GM23248 (cell line): ENCODE measurements around the gene ING2. TPM values are rescaled to one million over a fixed set of nuclear protein-coding genes. Genes with fewer than 3 reads are reported as not detected.

ENCODE experiments used
- DNase-seq: peaks from one replicate; pipeline ENCODE4 v3.0.0-alpha.2; 2015
- H2AFZ ChIP-seq: fragments of 200-600 bp; sonication (generic); 2 replicates; pipeline ENCODE4 v1.6.1; 2016; ENCODE audit warnings: antibody characterized with exemption
- H3F3A ChIP-seq: fragments of 200-600 bp; sonication (generic); 2 replicates; pipeline ENCODE4 v1.6.1; 2016; ENCODE audit warnings: mild to moderate bottlenecking, antibody characterized with exemption, mixed run types; ENCODE audit not compliant: insufficient read depth
- H3K27ac ChIP-seq: fragments of 200-600 bp; sonication (generic); 2 replicates; pipeline ENCODE4 v1.5.1; 2016; ENCODE audit warnings: mild to moderate bottlenecking
- H3K27me3 ChIP-seq: fragments of 200-600 bp; sonication (generic); replicated peaks from 2 replicates; pipeline ENCODE4 v1.6.1; 2016; ENCODE audit warnings: mild to moderate bottlenecking; ENCODE audit not compliant: insufficient read depth
- H3K36me3 ChIP-seq: fragments of 200-600 bp; sonication (generic); 2 replicates; pipeline ENCODE4 v1.6.1; 2016; ENCODE audit warnings: low read depth, mild to moderate bottlenecking
- H3K4me1 ChIP-seq: fragments of 200-600 bp; sonication (generic); 2 replicates; pipeline ENCODE4 v1.6.1; 2016; ENCODE audit warnings: mild to moderate bottlenecking; ENCODE audit not compliant: insufficient read depth
- H3K4me2 ChIP-seq: fragments of 200-600 bp; sonication (generic); one replicate; pipeline ENCODE4 v1.6.1; 2016; ENCODE audit warnings: mild to moderate bottlenecking; ENCODE audit not compliant: unreplicated experiment
- H3K4me3 ChIP-seq: fragments of 200-600 bp; sonication (generic); 2 replicates; pipeline ENCODE4 v1.5.1; 2016; ENCODE audit warnings: mild to moderate bottlenecking
- H3K79me2 ChIP-seq: fragments of 200-600 bp; sonication (generic); 2 replicates; pipeline ENCODE4 v1.6.1; 2016; ENCODE audit warnings: mild to moderate bottlenecking; ENCODE audit not compliant: insufficient read depth
- H3K9ac ChIP-seq: fragments of 200-600 bp; sonication (generic); 2 replicates; pipeline ENCODE4 v1.6.1; 2016; ENCODE audit warnings: mild to moderate bottlenecking
- H3K9me2 ChIP-seq: fragments of 200-600 bp; sonication (generic); 2 replicates; pipeline ENCODE4 v1.6.1; 2016; ENCODE audit warnings: mixed run types, mild to moderate bottlenecking, moderate library complexity; ENCODE audit not compliant: insufficient read depth
- H3K9me3 ChIP-seq: fragments of 200-600 bp; sonication (generic); one replicate; pipeline ENCODE4 v1.6.1; 2017; ENCODE audit warnings: low read depth
- H4K20me1 ChIP-seq: fragments of 200-600 bp; sonication (generic); 2 replicates; pipeline ENCODE4 v1.6.0; 2016; ENCODE audit not compliant: insufficient read depth
- EZH2 ChIP-seq: fragments of 200-600 bp; sonication (generic); IDR thresholded peaks from 2 replicates; pipeline ENCODE4 v1.6.1; 2018; ENCODE audit warnings: antibody characterized with exemption, mild to moderate bottlenecking; ENCODE audit not compliant: insufficient read depth, poor library complexity, severe bottlenecking
- EZH2phosphoT487 ChIP-seq: fragments of 200-600 bp; sonication (generic); IDR thresholded peaks from 2 replicates; pipeline ENCODE4 v1.6.1; 2018; ENCODE audit warnings: antibody characterized with exemption, moderate library complexity, mild to moderate bottlenecking, low read depth; ENCODE audit not compliant: insufficient read depth
- WGBS, 2 experiments: methylation state at CpG; one replicate each; pipeline ENCODE4 v1.1.6; 2015 to 2017; ENCODE audit warnings: low lambda C conversion rate in 2 of 2, low coverage in 1 of 2; ENCODE audit errors: missing lambda C conversion rate in 2 of 2; 5-methylcytosine and 5-hydroxymethylcytosine counted together
- in situ Hi-C: fragments of 300-500 bp; cut with MboI; formaldehyde crosslinking; loops from 2 replicates; pipeline ENCODE4 v1.15.0; 2020
- polyA plus RNA-seq: library from polyadenylated mRNA; unstranded; fragments of >200 nt; fragmentation: Nextera tagmentation; extraction: Ambion mirVana; gene quantifications from 2 replicates; pipeline ENCODE4 v1.2.1, GENCODE V29; 2016
- total RNA-seq: library from RNA; depleted of rRNA; stranded (reverse); fragments of >200 nt; shearing (Covaris generic); gene quantifications from 2 replicates; pipeline ENCODE4 v1.2.3, GENCODE V29; 2014

Gene ING2
- total and polyA plus RNA-seq, 2 experiments from 2014 or later: 12.2 to 20.5 TPM

GRCh38 chr4:183467246-183467645 lies 37.6 kb upstream of the ING2 start:
- H3K27me3 ChIP-seq: no peaks in the 10 kb centered on the region
- H3K27ac ChIP-seq: no peak overlapping the region
- no peak overlapping the region for H3K9ac ChIP-seq
- H3K4me1 ChIP-seq: peaks cover 10% of the 10 kb centered on the region
- H3K4me3 ChIP-seq: no peak overlapping the region
- 99 to 100% methylated on average over 3 of the region's 3 CpGs for WGBS, 2 experiments
- H3F3A ChIP-seq: peaks cover 19% of the 10 kb centered on the region; the same call in 1 of the 2 replicates
- no peak for DNase-seq
- H3K79me2 ChIP-seq: no peaks in the 10 kb centered on the region
- TF ChIP-seq EZH2phosphoT487 (no peak), EZH2 (no peak)
- no peak overlapping the region for H3K4me2 ChIP-seq
- no peak overlapping the region for H2AFZ ChIP-seq
- H3K36me3 ChIP-seq: no peaks in the 10 kb centered on the region
- no peaks in the 10 kb centered on the region for H4K20me1 ChIP-seq
- no peaks in the 10 kb centered on the region for H3K9me3 ChIP-seq
- in situ Hi-C loops: no loop called here
- H3K9me2 ChIP-seq: no peaks in the 10 kb centered on the region

- Histone ChIP-seq H3K9me3 (no peaks in the 10 kb centered on the region), H3K4me1 (peaks cover 10% of the 10 kb centered on the region), H3K27me3 (no peaks in the 10 kb centered on the region), H4K20me1 (no peaks in the 10 kb centered on the region), H3K4me3 (no peak overlapping the region), H3K9me2 (no peaks in the 10 kb centered on the region), H3K4me2 (peak overlapping the region; percentile 13), H3K9ac (no peak overlapping the region), H3K79me2 (no peaks in the 10 kb centered on the region), H2AFZ (no peak overlapping the region), H3K36me3 (no peaks in the 10 kb centered on the region), H3F3A (peaks cover 19% of the 10 kb centered on the region; the same call in 1 of the 2 replicates), H3K27ac (peak overlapping the region; percentile 10; the same call in 1 of the 2 replicates)
- TF ChIP-seq EZH2 (no peak), EZH2phosphoT487 (no peak)
- peak; percentile 71 for DNase-seq
- in situ Hi-C loops: no loop called here
- WGBS, 2 experiments: 38 to 40% methylated on average over 7 of the region's 7 CpGs
These were observed 36.4 kb upstream of the ING2 start for GRCh38 chr4:183468210-183469095.

GRCh38 chr4:183469285-183469684 lies 35.6 kb upstream of the ING2 start:
- DNase-seq: no peak
- Histone ChIP-seq H3K9ac (no peak overlapping the region), H3K79me2 (no peaks in the 10 kb centered on the region), H3K4me2 (no peak overlapping the region), H3K4me3 (no peak overlapping the region), H2AFZ (no peak overlapping the region), H3K9me2 (no peaks in the 10 kb centered on the region), H4K20me1 (no peaks in the 10 kb centered on the region), H3K27ac (no peak overlapping the region), H3K36me3 (no peaks in the 10 kb centered on the region), H3K27me3 (no peaks in the 10 kb centered on the region), H3K4me1 (peaks cover 10% of the 10 kb centered on the region), H3F3A (peaks cover 19% of the 10 kb centered on the region; the same call in 1 of the 2 replicates), H3K9me3 (no peaks in the 10 kb centered on the region)
- WGBS, 2 experiments: 93 to 95% methylated on average over 1 of the region's 1 CpG
- in situ Hi-C loops: no loop called here
- no peak for TF ChIP-seq EZH2phosphoT487
- no peak for TF ChIP-seq EZH2

- no peak overlapping the region for H2AFZ ChIP-seq
- DNase-seq: peak; percentile 39
- no peaks in the 10 kb centered on the region for H3K79me2 ChIP-seq
- in situ Hi-C loops: loop anchor here (5.0 kb wide), 1 partner anchor 132 kb away; no protein-coding TSS in a partner anchor
- H3F3A ChIP-seq: peaks cover 19% of the 10 kb centered on the region; the same call in 1 of the 2 replicates
- no peak overlapping the region for H3K4me2 ChIP-seq
- no peak for TF ChIP-seq EZH2
- no peak for TF ChIP-seq EZH2phosphoT487
- no peaks in the 10 kb centered on the region for H3K9me3 ChIP-seq
- peaks cover 10% of the 10 kb centered on the region for H3K4me1 ChIP-seq
- H3K9me2 ChIP-seq: no peaks in the 10 kb centered on the region
- H3K27me3 ChIP-seq: no peaks in the 10 kb centered on the region
- WGBS, 2 experiments: 74 to 75% methylated on average over 2 of the region's 2 CpGs
- no peak overlapping the region for H3K27ac ChIP-seq
- no peaks in the 10 kb centered on the region for H3K36me3 ChIP-seq
- no peaks in the 10 kb centered on the region for H4K20me1 ChIP-seq
- no peak overlapping the region for H3K4me3 ChIP-seq
- H3K9ac ChIP-seq: no peak overlapping the region
These were observed 34.9 kb upstream of the ING2 start for GRCh38 chr4:183469936-183470335.
